Glutamatergic neuron (in vitro differentiated cells): ENCODE measurements around the gene USP38. TPM values are rescaled to one million over a fixed set of nuclear protein-coding genes. Genes with fewer than 3 reads are reported as not detected.
"Not testable (repeated sequence)": the region's sequence is repeated elsewhere in the genome, so short reads cannot be mapped to it uniquely, and the experiment has no call there.

ENCODE experiments used
- DNase-seq: peaks from one replicate; pipeline ENCODE4 v3.0.0; 2022
- H3K27ac Mint-ChIP-seq: one replicate; pipeline ENCODE4 v1.8.0; 2020; ENCODE audit warnings: mild to moderate bottlenecking, mixed read lengths, inconsistent platforms; ENCODE audit not compliant: unreplicated experiment
- H3K27me3 Mint-ChIP-seq: one replicate; pipeline ENCODE4 v1.8.0; 2020; ENCODE audit warnings: mild to moderate bottlenecking, moderate library complexity, mixed read lengths, inconsistent platforms; ENCODE audit not compliant: unreplicated experiment
- H3K36me3 Mint-ChIP-seq: one replicate; pipeline ENCODE4 v1.8.0; 2020; ENCODE audit warnings: mild to moderate bottlenecking, mixed read lengths, inconsistent platforms; ENCODE audit not compliant: unreplicated experiment
- H3K4me1 Mint-ChIP-seq: one replicate; pipeline ENCODE4 v1.8.0; 2020; ENCODE audit warnings: mild to moderate bottlenecking, low read depth, mixed read lengths, inconsistent platforms; ENCODE audit not compliant: unreplicated experiment
- H3K4me3 Mint-ChIP-seq: one replicate; pipeline ENCODE4 v1.8.0; 2020; ENCODE audit warnings: mild to moderate bottlenecking, mixed read lengths, inconsistent platforms; ENCODE audit not compliant: unreplicated experiment
- H3K9me3 Mint-ChIP-seq: one replicate; pipeline ENCODE4 v1.8.0; 2020; ENCODE audit warnings: mild to moderate bottlenecking, moderate library complexity, mixed read lengths, inconsistent platforms; ENCODE audit not compliant: unreplicated experiment
- CTCF ChIP-seq: fragments of 200-600 bp; sonication (generic); IDR thresholded peaks from one replicate; pipeline ENCODE4 v1.5.0; 2021; ENCODE audit not compliant: partially characterized antibody, unreplicated experiment
- total RNA-seq: library from RNA; stranded (reverse); fragmentation: NEBNext Ultra II Directional; extraction: Animal tissue kit (Norgen Biotek cat#: 25700); gene quantifications from one replicate; pipeline ENCODE4 v1.2.1, GENCODE V29; 2021; ENCODE audit not compliant: unreplicated experiment

The USP38 gene
- total RNA-seq, 1 donor from 2014 or later = 15.9 TPM

DNA sequence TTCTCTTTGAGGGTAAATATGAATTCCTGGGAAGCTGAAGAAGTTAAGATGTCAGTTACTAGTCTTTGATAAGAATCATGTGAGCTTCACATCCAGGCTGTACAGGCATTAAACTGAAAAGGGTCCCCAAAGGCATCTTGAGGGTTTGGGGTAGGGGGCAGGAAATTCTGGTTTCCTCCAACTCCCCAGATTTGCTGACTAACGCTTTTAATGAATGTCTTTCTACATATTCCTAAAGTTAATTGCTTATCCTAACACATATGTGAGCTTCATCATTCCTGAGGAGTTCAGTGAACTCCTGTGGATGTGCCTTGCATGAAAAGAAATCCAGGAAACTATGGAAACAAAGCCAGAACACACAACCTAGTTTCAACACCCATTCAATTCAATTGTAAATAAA is 78.1 kb downstream of the USP38 start:
- Mint-ChIP-seq H3K36me3 (peaks cover 11% of the 10 kb centered on the region), H3K4me3 (no peak overlapping the region), H3K27me3 (no peaks in the 10 kb centered on the region), H3K4me1 (no peaks in the 10 kb centered on the region), H3K9me3 (peaks cover 5% of the 10 kb centered on the region), H3K27ac (no peak overlapping the region)
- no peak for DNase-seq
- no peak for TF ChIP-seq CTCF

- H3K9me3 Mint-ChIP-seq, DNase-seq, H3K27ac Mint-ChIP-seq, H3K27me3 Mint-ChIP-seq, H3K4me1 Mint-ChIP-seq, H3K4me3 Mint-ChIP-seq: not testable (repeated sequence)
- peaks cover 16% of the 10 kb centered on the region for H3K36me3 Mint-ChIP-seq
Observed at GRCh38 chr4:143267690-143268089, 83.0 kb downstream of the USP38 start.

DNA sequence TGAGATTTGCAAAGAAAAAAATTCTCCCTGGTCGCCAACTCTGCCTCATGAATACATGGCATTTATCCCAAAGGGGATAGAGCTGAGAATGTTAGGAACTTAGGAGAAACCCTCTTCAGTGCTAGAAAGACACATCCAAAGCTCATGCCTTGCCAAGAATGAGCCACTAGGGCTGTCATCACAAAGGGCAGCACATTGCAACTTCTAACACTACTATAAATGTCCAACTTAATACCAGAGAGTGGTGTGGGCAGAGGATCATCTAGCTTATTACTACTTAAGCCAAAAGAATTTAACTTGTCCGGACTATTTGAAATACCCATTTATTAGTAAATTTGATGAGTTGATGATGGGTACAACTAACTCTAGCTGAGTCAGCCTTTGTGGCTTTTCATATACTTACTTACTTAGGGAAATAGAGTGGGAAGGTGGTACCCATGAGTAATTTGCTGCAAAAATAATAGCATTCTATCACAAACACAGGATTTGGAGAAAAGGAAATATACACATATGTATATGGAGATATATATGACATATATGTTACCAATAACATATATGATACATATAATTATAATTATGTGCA is 85.6 kb downstream of the USP38 start:
- H3K4me1 Mint-ChIP-seq = no peaks in the 10 kb centered on the region
- no peak for DNase-seq
- no peak for TF ChIP-seq CTCF
- no peak overlapping the region for H3K4me3 Mint-ChIP-seq
- H3K9me3 Mint-ChIP-seq = peaks cover 5% of the 10 kb centered on the region
- H3K27ac Mint-ChIP-seq = no peak overlapping the region
- peaks cover 16% of the 10 kb centered on the region for H3K36me3 Mint-ChIP-seq
- H3K27me3 Mint-ChIP-seq = no peaks in the 10 kb centered on the region

Other genes with a start within 250 kb of the USP38 start
- gene GAB1, start 152.0 kb downstream of the USP38 start, total RNA-seq = 29.7 TPM